Neural progenitor cell (in vitro differentiated cells): ENCODE measurements around the gene TMEM87B. TPM values are rescaled to one million over a fixed set of nuclear protein-coding genes. Genes with fewer than 3 reads are reported as not detected.
A peak's percentile ranks its signal among the peaks of the same experiment; 100 is the strongest.

ENCODE experiments used
- DNase-seq: peaks from one replicate; pipeline ENCODE4 v3.0.0-alpha.2; 2016; ENCODE audit warnings: low spot score
- H2AFZ ChIP-seq: fragments of 200-600 bp; sonication (generic); replicated peaks from 2 replicates; pipeline ENCODE4 v1.6.1; 2016; ENCODE audit warnings: antibody characterized with exemption
- H3F3A ChIP-seq: fragments of 200-600 bp; sonication (generic); 2 replicates; pipeline ENCODE4 v1.6.1; 2016; ENCODE audit warnings: antibody characterized with exemption, low read depth
- H3K27ac ChIP-seq: fragments of 200-600 bp; sonication (generic); 2 replicates; pipeline ENCODE4 v1.5.1; 2016; ENCODE audit warnings: mild to moderate bottlenecking
- H3K27me3 ChIP-seq: fragments of 200-600 bp; sonication (generic); 2 replicates; pipeline ENCODE4 v1.6.1; 2016; ENCODE audit warnings: mild to moderate bottlenecking, moderate library complexity
- H3K36me3 ChIP-seq: fragments of 200-600 bp; sonication (generic); 2 replicates; pipeline ENCODE4 v1.5.1; 2016
- H3K4me1 ChIP-seq: fragments of 200-600 bp; sonication (generic); 2 replicates; pipeline ENCODE4 v1.6.1; 2016; ENCODE audit warnings: mixed run types
- H3K4me2 ChIP-seq: fragments of 200-600 bp; sonication (generic); 2 replicates; pipeline ENCODE4 v1.6.1; 2016
- H3K4me3 ChIP-seq: fragments of 200-600 bp; sonication (generic); 2 replicates; pipeline ENCODE4 v1.5.1; 2016
- H3K79me2 ChIP-seq: fragments of 200-600 bp; sonication (generic); 2 replicates; pipeline ENCODE4 v1.6.1; 2016; ENCODE audit warnings: low read depth
- H3K9ac ChIP-seq: fragments of 200-600 bp; sonication (generic); 2 replicates; pipeline ENCODE4 v1.6.1; 2016
- H3K9me3 ChIP-seq: fragments of 200-600 bp; sonication (generic); 2 replicates; pipeline ENCODE4 v1.5.1; 2016; ENCODE audit warnings: low read depth
- H4K20me1 ChIP-seq: fragments of 200-600 bp; sonication (generic); 2 replicates; pipeline ENCODE4 v1.6.1; 2016; ENCODE audit warnings: low read depth
- H3K27ac Mint-ChIP-seq: 3 replicates; pipeline ENCODE4 v1.8.0; 2021; ENCODE audit warnings: mixed read lengths
- H3K27me3 Mint-ChIP-seq: 2 replicates; pipeline ENCODE4 v1.8.0; 2022; ENCODE audit warnings: low read depth, mild to moderate bottlenecking, inconsistent platforms, moderate library complexity, mixed read lengths; ENCODE audit not compliant: insufficient read depth
- H3K36me3 Mint-ChIP-seq: 3 replicates; pipeline ENCODE4 v1.8.0; 2021; ENCODE audit warnings: mixed read lengths
- H3K4me1 Mint-ChIP-seq: 3 replicates; pipeline ENCODE4 v1.8.0; 2021; ENCODE audit warnings: mixed read lengths
- H3K4me3 Mint-ChIP-seq: 3 replicates; pipeline ENCODE4 v1.8.0; 2021; ENCODE audit warnings: mild to moderate bottlenecking, moderate library complexity, mixed read lengths
- H3K9me3 Mint-ChIP-seq: 3 replicates; pipeline ENCODE4 v1.8.0; 2020; ENCODE audit warnings: mixed read lengths
- CTCF ChIP-seq: fragments of 200-600 bp; sonication (generic); IDR thresholded peaks from 2 replicates; pipeline ENCODE4 v1.5.1; 2017; ENCODE audit warnings: antibody characterized with exemption, mild to moderate bottlenecking
- EZH2 ChIP-seq: fragments of 200-600 bp; sonication (generic); IDR thresholded peaks from 2 replicates; pipeline ENCODE4 v1.6.1; 2017; ENCODE audit warnings: antibody characterized with exemption, mild to moderate bottlenecking, moderate library complexity
- EZH2phosphoT487 ChIP-seq: fragments of 200-600 bp; sonication (generic); IDR thresholded peaks from 2 replicates; pipeline ENCODE4 v1.6.1; 2017; ENCODE audit warnings: antibody characterized with exemption
- total RNA-seq: library from RNA; depleted of rRNA; stranded (reverse); fragments of >200 nt; gene quantifications from 2 replicates; pipeline ENCODE4 v1.2.3, GENCODE V29; 2015; ENCODE audit warnings: low replicate concordance

The TMEM87B gene
- total RNA-seq, 1 donor from 2014 or later = 34.4 TPM

GRCh38 chr2:112075490-112076260, 20.6 kb downstream of the TMEM87B start:
- peaks cover 9% of the 10 kb centered on the region for H3K4me1 ChIP-seq
- DNase-seq = no peak
- no peak overlapping the region for H3K4me2 ChIP-seq
- no peaks in the 10 kb centered on the region for H3K27me3 Mint-ChIP-seq
- no peak for TF ChIP-seq EZH2
- TF ChIP-seq EZH2phosphoT487 = no peak
- TF ChIP-seq CTCF = no peak
- H3F3A ChIP-seq = no peaks in the 10 kb centered on the region
- H3K36me3 ChIP-seq = peaks cover 5% of the 10 kb centered on the region
- no peak overlapping the region for H2AFZ ChIP-seq
- no peaks in the 10 kb centered on the region for H3K9me3 ChIP-seq
- no peaks in the 10 kb centered on the region for H3K27me3 ChIP-seq
- no peaks in the 10 kb centered on the region for H4K20me1 ChIP-seq
- H3K4me3 ChIP-seq = no peak overlapping the region
- no peak overlapping the region for H3K27ac ChIP-seq
- H3K4me1 Mint-ChIP-seq = peaks cover 3% of the 10 kb centered on the region
- peaks cover 37% of the 10 kb centered on the region for H3K36me3 Mint-ChIP-seq
- peaks cover 20% of the 10 kb centered on the region for H3K9me3 Mint-ChIP-seq
- H3K27ac Mint-ChIP-seq = no peak overlapping the region
- no peaks in the 10 kb centered on the region for H3K79me2 ChIP-seq
- no peak overlapping the region for H3K4me3 Mint-ChIP-seq
- no peak overlapping the region for H3K9ac ChIP-seq

- Mint-ChIP-seq H3K27me3 (no peaks in the 10 kb centered on the region), H3K27ac (no peak overlapping the region), H3K36me3 (peaks cover 30% of the 10 kb centered on the region), H3K4me1 (peaks cover 3% of the 10 kb centered on the region), H3K9me3 (peaks cover 9% of the 10 kb centered on the region), H3K4me3 (no peak overlapping the region)
- no peaks in the 10 kb centered on the region for H3K9me3 ChIP-seq
- no peak overlapping the region for H3K4me3 ChIP-seq
- no peaks in the 10 kb centered on the region for H3K27me3 ChIP-seq
- TF ChIP-seq CTCF (no peak), EZH2phosphoT487 (no peak), EZH2 (no peak)
- H4K20me1 ChIP-seq = no peaks in the 10 kb centered on the region
- H3K9ac ChIP-seq = no peak overlapping the region
- no peak overlapping the region for H2AFZ ChIP-seq
- no peak overlapping the region for H3K27ac ChIP-seq
- peak; percentile 20 for DNase-seq
- H3K4me1 ChIP-seq = peaks cover 9% of the 10 kb centered on the region
- H3F3A ChIP-seq = no peaks in the 10 kb centered on the region
- H3K4me2 ChIP-seq = no peak overlapping the region
- H3K79me2 ChIP-seq = no peaks in the 10 kb centered on the region
- H3K36me3 ChIP-seq = peaks cover 5% of the 10 kb centered on the region
Observed at GRCh38 chr2:112077814-112078213, 22.7 kb downstream of the TMEM87B start.

GRCh38 chr2:112081262-112081661, 26.2 kb downstream of the TMEM87B start:
- Histone ChIP-seq H3K9me3 (no peaks in the 10 kb centered on the region), H3K4me3 (no peak overlapping the region), H3K27ac (no peak overlapping the region), H3K9ac (no peak overlapping the region), H3K4me2 (no peak overlapping the region), H3K4me1 (peaks cover 9% of the 10 kb centered on the region), H3K79me2 (no peaks in the 10 kb centered on the region), H3K27me3 (no peaks in the 10 kb centered on the region), H4K20me1 (no peaks in the 10 kb centered on the region), H3K36me3 (no peaks in the 10 kb centered on the region), H3F3A (no peaks in the 10 kb centered on the region), H2AFZ (no peak overlapping the region)
- no peak for DNase-seq
- H3K9me3 Mint-ChIP-seq = no peaks in the 10 kb centered on the region
- TF ChIP-seq EZH2phosphoT487 (no peak), CTCF (no peak), EZH2 (no peak)
- no peak overlapping the region for H3K27ac Mint-ChIP-seq
- no peaks in the 10 kb centered on the region for H3K27me3 Mint-ChIP-seq
- no peak overlapping the region for H3K4me3 Mint-ChIP-seq
- H3K4me1 Mint-ChIP-seq = peaks cover 3% of the 10 kb centered on the region
- peaks cover 33% of the 10 kb centered on the region for H3K36me3 Mint-ChIP-seq
